D721Med (cell line): ENCODE data around the gene RNF183.

Source experiments
- DNase-seq: peaks from one replicate; pipeline ENCODE4 v3.0.0; 2011; ENCODE audit warnings: low spot score; ENCODE audit not compliant: insufficient read length
- FAIRE-seq: peaks from 2 replicates; lab custom pipeline; 2011; peaks lifted over from hg19 to GRCh38; lab: Jason Lieb, UNC
- CTCF ChIP-seq: IDR thresholded peaks from 2 replicates; pipeline ENCODE4 v1.5.1; 2012; ENCODE audit warnings: mild to moderate bottlenecking, control low read depth; ENCODE audit not compliant: insufficient read depth; ENCODE audit errors: missing control alignments

RNF183 gene

GRCh38 chr9:113278840-113279239 is 24.3 kb downstream of the RNF183 start:
- DNase-seq (no peak), FAIRE-seq (no peak)
- no peak for TF ChIP-seq CTCF

GRCh38 chr9:113275157-113276131 is 27.7 kb downstream of the RNF183 start, which contains the start of the genes CDC26 and PRPF4:
CDC26 (minus strand) TSS chr9:113275572; CDS start chr9:113272507, 3,065 bp downstream.
PRPF4 (plus strand) TSS chr9:113275658; CDS start chr9:113275744, 86 bp downstream.
- peak; percentile 79 for DNase-seq
- no peak for FAIRE-seq
- no peak for TF ChIP-seq CTCF

- TF ChIP-seq CTCF = peak; percentile 61
- FAIRE-seq (peak; percentile 44), DNase-seq (no peak)
Observed at GRCh38 chr9:113274474-113275156, 28.6 kb downstream of the RNF183 start.

GRCh38 chr9:113269871-113270270 is 33.3 kb downstream of the RNF183 start:
- TF ChIP-seq CTCF = no peak
- DNase-seq (no peak), FAIRE-seq (peak; percentile 16)

- TF ChIP-seq CTCF = no peak
- FAIRE-seq (no peak), DNase-seq (no peak)
Observed at GRCh38 chr9:113269355-113269754, 33.8 kb downstream of the RNF183 start.

GRCh38 chr9:113267911-113268566 is 35.1 kb downstream of the RNF183 start:
- FAIRE-seq (no peak), DNase-seq (no peak)
- TF ChIP-seq CTCF = no peak
